Pulmonary artery endothelial cell (primary cell): ENCODE results near the gene RSPH1. TPM values are rescaled to one million over a fixed set of nuclear protein-coding genes. Genes with fewer than 3 reads are reported as not detected.

Experiments
- DNase-seq: peaks from one replicate; pipeline ENCODE4 v3.0.0-alpha.2; 2011; ENCODE audit warnings: low read depth, low spot score
- total RNA-seq: library from RNA; depleted of rRNA; stranded (reverse); fragments of >200 nt; gene quantifications from 2 replicates; pipeline ENCODE4 v1.2.3, GENCODE V29; 2014

Gene RSPH1
- total RNA-seq, 1 donor from 2014 or later, result 0.07 TPM

- DNase-seq, result no peak
Measured at GRCh38 chr21:42431196-42431595, 64.8 kb downstream of the RSPH1 start.

- DNase-seq, result no peak
Measured at GRCh38 chr21:42430521-42430920, 65.5 kb downstream of the RSPH1 start.

DNA sequence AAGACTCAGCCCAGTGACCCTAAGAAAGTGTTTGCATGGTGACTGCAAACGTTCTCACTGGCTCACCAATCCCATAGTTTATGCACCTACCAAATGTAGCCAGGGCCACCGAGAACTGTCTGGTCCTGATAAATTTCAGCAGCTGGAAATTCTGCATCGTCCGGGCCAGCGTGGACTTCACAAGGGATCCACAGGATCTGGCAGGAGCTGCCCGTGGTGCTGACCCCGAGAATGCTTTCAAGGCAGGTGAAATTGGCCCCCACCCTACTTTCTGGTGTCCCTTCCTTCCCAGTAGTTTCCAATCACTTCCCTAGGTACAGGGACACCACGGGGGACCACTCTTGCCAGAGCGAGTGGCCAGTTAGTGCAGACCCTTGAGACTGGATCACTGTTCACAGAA lies 66.2 kb downstream of the RSPH1 start:
- no peak for DNase-seq

GRCh38 chr21:42429021-42429420 lies 67.0 kb downstream of the RSPH1 start:
- DNase-seq, result no peak

- DNase-seq, result no peak
Measured at GRCh38 chr21:42427809-42428419, 68.1 kb downstream of the RSPH1 start.

- no peak for DNase-seq
Measured at GRCh38 chr21:42426876-42427480, 69.0 kb downstream of the RSPH1 start.

GRCh38 chr21:42426424-42426823 lies 69.6 kb downstream of the RSPH1 start:
- no peak for DNase-seq

DNA sequence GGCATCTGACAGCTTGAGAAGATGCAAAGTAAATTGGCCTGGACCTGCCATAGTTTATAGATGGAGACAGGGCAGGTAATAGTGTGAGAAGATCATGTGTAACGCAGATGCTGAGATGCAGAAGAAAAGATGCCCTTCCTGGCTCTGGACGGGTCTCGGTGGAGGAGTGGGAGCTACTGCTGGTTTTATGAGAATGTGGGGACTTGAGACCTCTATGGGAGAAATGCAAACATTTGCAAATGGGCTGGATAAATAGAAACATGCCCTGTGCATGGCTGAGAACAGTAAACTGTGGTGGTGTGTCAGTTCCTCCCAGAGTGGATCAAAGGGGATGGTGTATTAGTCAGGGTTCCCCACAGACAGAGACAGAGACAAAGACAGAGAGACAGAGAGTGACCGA lies 70.4 kb downstream of the RSPH1 start:
- no peak for DNase-seq

GRCh38 chr21:42424914-42425541 lies 71.0 kb downstream of the RSPH1 start:
- no peak for DNase-seq

DNA sequence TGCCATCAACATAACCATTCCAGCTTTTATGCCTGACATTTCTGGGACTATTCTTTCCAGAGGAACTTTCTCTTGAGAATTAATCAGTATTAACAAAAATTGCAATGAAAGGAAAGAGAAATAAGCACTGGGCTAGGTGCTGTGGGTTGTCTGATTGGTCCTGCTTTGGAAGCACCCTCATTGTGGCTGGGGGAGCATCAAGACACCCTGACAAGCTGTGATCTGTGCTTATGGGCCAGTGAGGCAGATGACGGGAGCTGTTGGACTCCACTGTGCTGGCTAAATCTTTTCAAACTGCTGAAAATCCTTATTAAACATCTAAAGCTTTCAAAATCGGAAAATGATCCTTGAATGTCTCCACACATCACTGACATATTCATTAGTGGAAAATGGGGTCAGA lies 72.3 kb downstream of the RSPH1 start:
- no peak for DNase-seq

DNA sequence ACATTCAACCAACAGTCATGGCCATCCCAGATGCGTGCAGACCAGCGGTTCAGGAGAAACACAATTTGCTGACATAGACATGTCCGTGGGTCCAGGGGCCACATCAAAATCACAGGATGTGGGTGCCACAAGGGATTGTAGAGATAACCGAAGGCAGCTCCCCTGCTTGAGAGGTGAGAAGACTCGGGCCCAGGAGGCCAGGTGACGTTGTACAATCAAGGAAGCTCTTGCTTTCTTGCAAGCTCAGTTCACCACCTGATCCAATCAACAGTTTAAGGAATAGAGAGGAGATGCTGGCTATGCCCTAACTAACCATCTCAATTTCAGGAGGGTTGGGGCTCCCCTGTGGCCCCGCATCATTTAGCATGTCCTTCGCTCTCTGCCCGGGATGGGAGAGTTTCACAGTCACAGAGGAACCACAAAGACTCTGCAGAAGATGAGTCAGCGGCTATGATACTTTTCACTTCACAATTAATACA lies 72.8 kb downstream of the RSPH1 start:
- no peak for DNase-seq

Other genes with a start within 250 kb of the RSPH1 start
- gene TFF3, start 180.8 kb downstream of the RSPH1 start, total RNA-seq, result not detected in 2 replicates
- gene TFF2, start 145.2 kb downstream of the RSPH1 start, total RNA-seq, result not detected in 2 replicates
- not detected in 2 replicates for gene TFF1, start 129.7 kb downstream of the RSPH1 start, total RNA-seq
- not detected in 2 replicates for gene TMPRSS3, start 100.2 kb downstream of the RSPH1 start, total RNA-seq
- gene UBASH3A, start 92.3 kb downstream of the RSPH1 start, total RNA-seq, result not detected in 2 replicates
- 9.5 and 11.8 TPM in 2 replicates for gene SLC37A1, start 17.6 kb upstream of the RSPH1 start, total RNA-seq
- 0.13 TPM in 1 of 2 replicates, not detected in the other for gene PDE9A, start 157.4 kb upstream of the RSPH1 start, total RNA-seq